Activated naive CD8-positive, alpha-beta T cell treated with anti-CD3 and anti-CD28 coated beads, Interleukin-2, amount 10 ng/mL, durations not matched to agents 7 days and 5 days (primary cell): Measurements from ENCODE around the gene NKAIN2. TPM values are rescaled to one million over a fixed set of nuclear protein-coding genes. Genes with fewer than 3 reads are reported as not detected.
"Not testable (repeated sequence)": the region's sequence is repeated elsewhere in the genome, so short reads cannot be mapped to it uniquely, and the experiment has no call there.

Source experiments
- ATAC-seq: fragments of 150-1000 bp; cut with Tn5 transposase; one replicate; pipeline ENCODE4 v1.10.0; 2021; ENCODE audit warnings: low read depth, moderate library complexity
- POLR2A ChIA-PET: fragments of 350-600 bp; sonication (Branson Sonifier 250); formaldehyde crosslinking; loops from one replicate; lab custom pipeline; 2021; ENCODE audit warnings: antibody characterized with exemption; lab: Charles Lee
- DNase-seq: peaks from one replicate; pipeline ENCODE4 v3.0.0; 2021
- H3K27ac Mint-ChIP-seq: one replicate; pipeline ENCODE4 v1.8.0; 2022; ENCODE audit warnings: mild to moderate bottlenecking, mixed read lengths
- H3K27me3 Mint-ChIP-seq: one replicate; pipeline ENCODE4 v1.8.0; 2022; ENCODE audit warnings: mild to moderate bottlenecking, moderate library complexity, mixed read lengths
- H3K36me3 Mint-ChIP-seq: one replicate; pipeline ENCODE4 v1.8.0; 2021; ENCODE audit warnings: mild to moderate bottlenecking, mixed read lengths
- H3K4me1 Mint-ChIP-seq: one replicate; pipeline ENCODE4 v1.8.0; 2021; ENCODE audit warnings: mixed read lengths
- H3K4me3 Mint-ChIP-seq: one replicate; pipeline ENCODE4 v1.8.0; 2022; ENCODE audit warnings: mild to moderate bottlenecking, moderate library complexity, mixed read lengths
- H3K9me3 Mint-ChIP-seq: one replicate; pipeline ENCODE4 v1.8.0; 2021; ENCODE audit warnings: mixed read lengths
- total RNA-seq, 2 experiments: library from RNA; stranded (reverse); gene quantifications; one replicate each; pipeline ENCODE4 v1.2.3, GENCODE V29; 2021

NKAIN2 gene
- total RNA-seq, 2 experiments from 2014 or later, result not detected

GRCh38 chr6:124149646-124150045 lies 346.0 kb downstream of the NKAIN2 start:
- ATAC-seq, result no peak
- no peak overlapping the region for H3K27ac Mint-ChIP-seq
- DNase-seq, result no peak
- POLR2A ChIA-PET, result no interaction called here
- H3K27me3 Mint-ChIP-seq, result no peaks in the 10 kb centered on the region
- H3K4me1 Mint-ChIP-seq, result no peaks in the 10 kb centered on the region
- H3K36me3 Mint-ChIP-seq, result no peaks in the 10 kb centered on the region
- no peak overlapping the region for H3K4me3 Mint-ChIP-seq
- no peaks in the 10 kb centered on the region for H3K9me3 Mint-ChIP-seq

- no peak for ATAC-seq
- POLR2A ChIA-PET, result no interaction called here
- no peaks in the 10 kb centered on the region for H3K4me1 Mint-ChIP-seq
- no peaks in the 10 kb centered on the region for H3K27me3 Mint-ChIP-seq
- H3K4me3 Mint-ChIP-seq, result no peak overlapping the region
- no peak overlapping the region for H3K27ac Mint-ChIP-seq
- H3K9me3 Mint-ChIP-seq, result no peaks in the 10 kb centered on the region
- no peak for DNase-seq
- no peaks in the 10 kb centered on the region for H3K36me3 Mint-ChIP-seq
These were observed 354.4 kb downstream of the NKAIN2 start for GRCh38 chr6:124158024-124158423.

- Mint-ChIP-seq H3K9me3 (no peaks in the 10 kb centered on the region), H3K4me3 (no peak overlapping the region), H3K27me3 (no peaks in the 10 kb centered on the region), H3K36me3 (no peaks in the 10 kb centered on the region), H3K4me1 (no peaks in the 10 kb centered on the region), H3K27ac (no peak overlapping the region)
- POLR2A ChIA-PET, result no interaction called here
- DNase-seq (no peak), ATAC-seq (no peak)
These were observed 360.0 kb downstream of the NKAIN2 start for GRCh38 chr6:124163676-124164075.

- H3K4me1 Mint-ChIP-seq, result no peaks in the 10 kb centered on the region
- no peak overlapping the region for H3K27ac Mint-ChIP-seq
- ATAC-seq (no peak), DNase-seq (no peak)
- H3K36me3 Mint-ChIP-seq, result no peaks in the 10 kb centered on the region
- H3K9me3 Mint-ChIP-seq, result no peaks in the 10 kb centered on the region
- H3K4me3 Mint-ChIP-seq, result no peak overlapping the region
- POLR2A ChIA-PET, result no interaction called here
- H3K27me3 Mint-ChIP-seq, result no peaks in the 10 kb centered on the region
These were observed 360.7 kb downstream of the NKAIN2 start for GRCh38 chr6:124164343-124164742.

GRCh38 chr6:124167249-124167648 lies 363.6 kb downstream of the NKAIN2 start:
- H3K27ac Mint-ChIP-seq, POLR2A ChIA-PET, H3K4me1 Mint-ChIP-seq, H3K9me3 Mint-ChIP-seq, H3K27me3 Mint-ChIP-seq, ATAC-seq, H3K36me3 Mint-ChIP-seq, DNase-seq, H3K4me3 Mint-ChIP-seq: not testable (repeated sequence)

GRCh38 chr6:124190256-124190655 lies 386.6 kb downstream of the NKAIN2 start:
- ATAC-seq (no peak), DNase-seq (no peak)
- Mint-ChIP-seq H3K36me3 (no peaks in the 10 kb centered on the region), H3K4me1 (no peaks in the 10 kb centered on the region), H3K27me3 (no peaks in the 10 kb centered on the region), H3K4me3 (no peak overlapping the region), H3K9me3 (no peaks in the 10 kb centered on the region), H3K27ac (no peak overlapping the region)
- POLR2A ChIA-PET, result no interaction called here

- Mint-ChIP-seq H3K9me3 (no peaks in the 10 kb centered on the region), H3K27ac (no peak overlapping the region), H3K27me3 (no peaks in the 10 kb centered on the region), H3K4me3 (no peak overlapping the region), H3K4me1 (no peaks in the 10 kb centered on the region), H3K36me3 (no peaks in the 10 kb centered on the region)
- no peak for DNase-seq
- POLR2A ChIA-PET, result no interaction called here
- no peak for ATAC-seq
These were observed 389.5 kb downstream of the NKAIN2 start for GRCh38 chr6:124193132-124193531.

- ATAC-seq (no peak), DNase-seq (no peak)
- H3K36me3 Mint-ChIP-seq, result no peaks in the 10 kb centered on the region
- no peak overlapping the region for H3K4me3 Mint-ChIP-seq
- POLR2A ChIA-PET, result no interaction called here
- no peaks in the 10 kb centered on the region for H3K27me3 Mint-ChIP-seq
- no peaks in the 10 kb centered on the region for H3K4me1 Mint-ChIP-seq
- H3K9me3 Mint-ChIP-seq, result no peaks in the 10 kb centered on the region
- no peak overlapping the region for H3K27ac Mint-ChIP-seq
These were observed 393.5 kb downstream of the NKAIN2 start for GRCh38 chr6:124197148-124197547.

DNA sequence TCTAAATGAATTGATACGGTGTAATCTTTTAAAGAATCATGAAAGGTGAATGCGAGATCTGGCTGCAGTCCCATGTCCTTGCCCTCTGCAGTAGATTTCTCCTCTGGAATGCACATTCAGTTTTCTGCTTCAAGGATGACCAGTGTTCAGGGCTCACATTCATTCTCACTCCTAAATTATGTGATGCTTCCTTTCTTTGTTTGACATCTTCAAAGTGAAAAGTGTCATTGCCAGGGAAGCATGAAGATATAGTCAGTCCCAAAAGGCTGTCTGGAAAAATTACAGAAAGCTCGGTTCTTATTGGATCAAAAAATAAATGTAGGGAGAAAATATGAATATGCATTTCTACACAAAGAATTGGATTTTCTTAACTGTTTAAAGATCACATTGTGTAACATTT lies 395.6 kb downstream of the NKAIN2 start:
- Mint-ChIP-seq H3K4me1 (no peaks in the 10 kb centered on the region), H3K4me3 (no peak overlapping the region), H3K27ac (no peak overlapping the region), H3K27me3 (no peaks in the 10 kb centered on the region), H3K36me3 (no peaks in the 10 kb centered on the region), H3K9me3 (no peaks in the 10 kb centered on the region)
- ATAC-seq (no peak), DNase-seq (no peak)
- POLR2A ChIA-PET, result no interaction called here

DNA sequence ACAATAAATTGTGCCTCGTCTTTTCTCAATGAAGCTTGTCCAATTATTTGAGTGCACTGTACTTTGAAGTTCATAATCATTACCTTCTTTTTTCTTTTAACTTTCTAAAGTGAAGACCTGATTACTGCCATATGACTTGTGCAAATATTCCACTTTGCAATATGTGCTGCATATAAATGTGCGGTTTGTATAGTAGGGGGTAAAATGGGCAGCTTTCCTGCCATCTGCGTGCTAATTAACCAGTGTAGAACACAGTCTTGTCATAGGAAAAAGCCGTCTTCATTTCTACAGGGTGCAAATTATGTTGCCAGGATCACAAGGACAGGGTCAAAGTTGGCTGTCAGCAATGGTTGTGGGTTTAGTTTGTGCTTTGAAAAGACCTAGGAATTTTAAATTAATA lies 397.0 kb downstream of the NKAIN2 start:
- no peak for ATAC-seq
- H3K36me3 Mint-ChIP-seq, result no peaks in the 10 kb centered on the region
- no peak overlapping the region for H3K4me3 Mint-ChIP-seq
- no peaks in the 10 kb centered on the region for H3K4me1 Mint-ChIP-seq
- DNase-seq, result no peak
- H3K27ac Mint-ChIP-seq, result no peak overlapping the region
- no peaks in the 10 kb centered on the region for H3K27me3 Mint-ChIP-seq
- H3K9me3 Mint-ChIP-seq, result no peaks in the 10 kb centered on the region
- POLR2A ChIA-PET, result no interaction called here

- H3K9me3 Mint-ChIP-seq, result no peaks in the 10 kb centered on the region
- H3K27ac Mint-ChIP-seq, result no peak overlapping the region
- ATAC-seq, result no peak
- no peaks in the 10 kb centered on the region for H3K4me1 Mint-ChIP-seq
- no peaks in the 10 kb centered on the region for H3K36me3 Mint-ChIP-seq
- no peaks in the 10 kb centered on the region for H3K27me3 Mint-ChIP-seq
- POLR2A ChIA-PET, result no interaction called here
- DNase-seq, result no peak
- H3K4me3 Mint-ChIP-seq, result no peak overlapping the region
These were observed 399.6 kb downstream of the NKAIN2 start for GRCh38 chr6:124203101-124203811.

DNA sequence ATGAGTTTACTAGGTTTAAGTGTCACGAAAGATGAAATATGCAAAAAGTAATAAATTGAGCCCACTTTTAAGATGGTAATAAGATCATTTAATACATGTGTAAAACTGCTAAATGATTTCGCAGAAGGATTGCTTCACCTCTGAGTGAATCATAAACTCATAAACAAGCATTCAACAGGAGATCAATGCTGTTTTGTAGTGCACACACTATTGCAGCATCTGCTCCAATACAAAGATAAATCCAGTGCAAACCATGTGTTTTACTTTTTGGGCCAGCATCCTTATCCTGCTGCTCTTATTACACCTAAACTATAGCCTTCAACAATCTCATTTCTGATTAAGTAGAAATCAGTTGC lies 400.1 kb downstream of the NKAIN2 start:
- DNase-seq, result no peak
- H3K36me3 Mint-ChIP-seq, result no peaks in the 10 kb centered on the region
- H3K4me3 Mint-ChIP-seq, result no peak overlapping the region
- no peak for ATAC-seq
- H3K4me1 Mint-ChIP-seq, result no peaks in the 10 kb centered on the region
- H3K27me3 Mint-ChIP-seq, result no peaks in the 10 kb centered on the region
- H3K9me3 Mint-ChIP-seq, result no peaks in the 10 kb centered on the region
- POLR2A ChIA-PET, result no interaction called here
- no peak overlapping the region for H3K27ac Mint-ChIP-seq

DNA sequence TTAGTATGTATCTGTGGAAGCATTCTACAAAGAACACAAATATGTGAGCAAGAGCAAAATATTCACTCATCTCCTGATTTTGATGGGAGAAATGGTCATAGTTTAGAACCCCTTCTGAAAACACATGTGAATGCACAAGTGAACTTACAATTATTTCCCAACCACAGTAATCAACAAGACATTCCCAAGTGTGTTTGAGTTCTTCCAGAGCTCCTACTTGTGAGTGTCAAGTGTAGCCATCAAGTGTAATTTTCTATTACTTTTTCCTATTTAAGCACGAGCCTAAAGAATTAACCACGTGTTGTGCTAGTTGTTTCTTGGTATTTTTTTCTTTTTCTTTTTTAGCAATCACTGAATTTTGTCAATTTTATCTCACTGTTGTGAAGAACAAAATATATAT lies 402.3 kb downstream of the NKAIN2 start:
- ATAC-seq, result no peak
- no peak for DNase-seq
- Mint-ChIP-seq H3K27ac (no peak overlapping the region), H3K4me1 (no peaks in the 10 kb centered on the region), H3K4me3 (no peak overlapping the region), H3K36me3 (no peaks in the 10 kb centered on the region), H3K27me3 (no peaks in the 10 kb centered on the region), H3K9me3 (no peaks in the 10 kb centered on the region)
- POLR2A ChIA-PET, result no interaction called here

DNA sequence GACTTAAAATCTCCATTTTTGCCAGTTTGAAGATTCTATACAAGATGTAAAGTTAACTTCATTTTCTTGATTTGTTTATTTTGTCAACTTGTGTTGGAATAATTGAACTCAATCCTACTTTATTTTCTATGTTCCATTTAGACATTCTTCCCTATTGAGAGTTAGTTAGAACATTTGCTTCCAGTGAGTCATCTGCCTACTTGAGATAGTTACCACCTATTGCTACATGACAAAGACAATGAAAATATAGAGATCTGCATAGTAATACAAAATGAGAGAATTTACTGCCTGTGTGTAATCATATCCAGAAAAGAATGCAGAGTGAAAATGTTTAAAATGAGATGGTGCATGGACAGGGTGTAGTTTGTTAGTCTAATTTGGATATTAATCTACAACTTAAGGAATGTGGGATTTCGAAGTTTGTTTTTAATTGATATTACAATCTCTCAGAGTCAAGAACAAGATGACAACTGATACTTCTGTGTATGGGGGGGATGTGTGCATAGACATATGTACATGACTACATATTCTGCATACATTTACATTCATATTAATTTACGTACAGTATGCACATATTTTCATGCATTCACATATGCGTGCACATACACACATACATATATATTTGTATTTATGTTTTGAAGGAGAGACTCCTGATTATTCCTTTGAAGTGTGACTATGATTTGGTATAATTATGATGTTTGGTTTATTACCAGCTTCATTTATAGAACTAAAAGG lies 420.1 kb downstream of the NKAIN2 start:
- Mint-ChIP-seq H3K36me3 (no peaks in the 10 kb centered on the region), H3K9me3 (peaks cover 3% of the 10 kb centered on the region), H3K27ac (no peak overlapping the region), H3K4me3 (no peak overlapping the region), H3K27me3 (no peaks in the 10 kb centered on the region), H3K4me1 (no peaks in the 10 kb centered on the region)
- DNase-seq (no peak), ATAC-seq (no peak)
- POLR2A ChIA-PET, result no interaction called here
